CD4-positive, CD25-positive, alpha-beta regulatory T cell (primary cell): Measurements from ENCODE around the gene PDE4B. TPM values are rescaled to one million over a fixed set of nuclear protein-coding genes. Genes with fewer than 3 reads are reported as not detected.
"Not testable (repeated sequence)": the region's sequence is repeated elsewhere in the genome, so short reads cannot be mapped to it uniquely, and the experiment has no call there.

Source experiments
- ATAC-seq, 2 donors: fragments of 150-1000 bp; cut with Tn5 transposase; one replicate each; pipeline ENCODE4 v1.10.0; 2021; ENCODE audit warnings: low read depth in 2 of 2, moderate number of reproducible peaks in 2 of 2, moderate library complexity in 1 of 2
- DNase-seq, 3 donors: peaks; one replicate each; pipeline versions ENCODE4 v3.0.0 to v3.0.0-alpha.2; 2012 to 2022; ENCODE audit warnings: mixed read lengths in 1 of 3
- H3K27ac ChIP-seq: one replicate; pipeline ENCODE4 v1.7.0; 2013; ENCODE audit warnings: mild to moderate bottlenecking, low read length; ENCODE audit not compliant: insufficient read depth, poor library complexity, severe bottlenecking
- H3K27me3 ChIP-seq: one replicate; pipeline ENCODE4 v1.7.0; 2013; ENCODE audit warnings: low read length; ENCODE audit not compliant: control insufficient read depth, insufficient read depth
- H3K36me3 ChIP-seq: one replicate; pipeline ENCODE4 v1.7.0; 2013; ENCODE audit warnings: mild to moderate bottlenecking, low read length, moderate library complexity; ENCODE audit not compliant: control insufficient read depth, insufficient read depth
- H3K4me1 ChIP-seq: 2 replicates; pipeline ENCODE4 v1.7.0; 2013; ENCODE audit warnings: mild to moderate bottlenecking, low read length; ENCODE audit not compliant: insufficient read depth, control insufficient read depth, poor library complexity, severe bottlenecking
- H3K4me3 ChIP-seq: one replicate; pipeline ENCODE4 v1.7.0; 2013; ENCODE audit warnings: low read depth, mild to moderate bottlenecking, low read length, moderate library complexity
- H3K9me3 ChIP-seq, 2 experiments: 1 replicate in 1 of 2; 2 replicates in 1 of 2; pipeline ENCODE4 v1.7.0; 2013; ENCODE audit warnings: low read length in 2 of 2, mild to moderate bottlenecking in 1 of 2, moderate library complexity in 1 of 2; ENCODE audit not compliant: control insufficient read depth in 2 of 2
- H3K27ac Mint-ChIP-seq, 3 donors: one replicate each; pipeline ENCODE4 v1.8.0; 2020 to 2022; ENCODE audit warnings: mild to moderate bottlenecking in 3 of 3, mixed read lengths in 3 of 3, moderate library complexity in 2 of 3
- H3K27me3 Mint-ChIP-seq: one replicate; pipeline ENCODE4 v1.8.0; 2022; ENCODE audit warnings: mild to moderate bottlenecking, mixed read lengths
- H3K36me3 Mint-ChIP-seq: one replicate; pipeline ENCODE4 v1.8.0; 2020; ENCODE audit warnings: mixed read lengths
- H3K4me1 Mint-ChIP-seq, 4 donors: one replicate each; pipeline ENCODE4 v1.8.0; 2020 to 2022; ENCODE audit warnings: mixed read lengths in 4 of 4, mild to moderate bottlenecking in 1 of 4
- H3K4me3 Mint-ChIP-seq, 4 donors: one replicate each; pipeline ENCODE4 v1.8.0; 2020 to 2022; ENCODE audit warnings: mild to moderate bottlenecking in 4 of 4, mixed read lengths in 4 of 4, moderate library complexity in 3 of 4
- H3K9me3 Mint-ChIP-seq, 7 donors: one replicate each; pipeline ENCODE4 v1.8.0; 2020 to 2022; ENCODE audit warnings: mixed read lengths in 7 of 7, mild to moderate bottlenecking in 3 of 7, moderate library complexity in 2 of 7
- polyA plus RNA-seq, 4 donors: library from polyadenylated mRNA; unstranded; fragments of 300-500 nt; fragmentation: Illumina TruSeq; gene quantifications; one replicate each; pipeline ENCODE4 v1.2.3, GENCODE V29; 2021
- total RNA-seq: library from RNA; stranded (reverse); gene quantifications from one replicate; pipeline ENCODE4 v1.2.3, GENCODE V29; 2022

Gene PDE4B
- total and polyA plus RNA-seq, 5 donors from 2014 or later: 63.9 to 200 (median 75.4) TPM

DNA sequence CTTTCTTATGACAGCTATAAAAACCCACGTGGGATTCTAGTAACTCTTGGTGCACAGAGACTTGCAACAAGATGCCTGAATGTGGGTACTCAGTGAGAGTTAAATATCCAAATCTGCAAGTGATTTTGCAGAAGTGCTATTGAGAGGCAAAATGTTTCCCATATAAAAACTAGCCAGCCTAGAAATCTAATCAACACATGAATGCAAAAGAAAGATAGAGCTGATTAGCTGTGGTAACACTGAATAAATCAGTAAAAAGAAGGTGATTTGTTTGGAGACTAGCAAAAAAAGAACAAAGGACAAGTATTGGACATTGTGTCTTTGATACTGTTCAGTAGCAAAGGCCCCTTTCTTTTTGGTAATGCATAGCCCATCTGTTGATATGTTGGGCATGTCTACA lies 527.5 kb downstream of the PDE4B start:
- Histone ChIP-seq H3K36me3 (no peaks in the 10 kb centered on the region), H3K27ac (no peak overlapping the region), H3K4me3 (no peak overlapping the region), H3K4me1 (no peaks in the 10 kb centered on the region), H3K9me3 (no peaks in the 10 kb centered on the region), H3K27me3 (no peaks in the 10 kb centered on the region)
- Mint-ChIP-seq H3K4me1 (peaks cover 0 to 29% (median 23%) of the 10 kb centered on the region in 4 donors), H3K27me3 (no peaks in the 10 kb centered on the region), H3K36me3 (no peaks in the 10 kb centered on the region), H3K9me3 (peaks cover 0 to 1% (median 0%) of the 10 kb centered on the region in 7 donors), H3K27ac (no peak overlapping the region), H3K4me3 (no peak overlapping the region)
- DNase-seq (no peak), ATAC-seq (no peak)

DNA sequence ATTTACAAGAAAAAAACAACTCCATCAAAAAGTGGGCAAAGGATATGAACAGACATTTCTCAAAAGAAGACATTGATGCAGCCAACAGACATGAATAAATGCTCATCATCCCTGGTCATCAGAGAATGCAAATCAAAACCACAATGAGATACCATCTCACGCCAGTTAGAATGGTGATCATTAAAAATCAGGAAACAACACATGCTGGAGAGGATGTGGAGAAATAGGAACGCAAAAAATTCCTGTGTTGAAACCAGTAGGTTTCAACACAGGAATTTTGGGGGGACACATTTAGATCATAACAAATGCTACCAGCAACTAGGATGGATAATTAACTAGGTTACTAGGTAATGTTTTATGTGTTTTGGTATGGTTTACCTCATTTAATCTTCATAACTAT lies 529.8 kb downstream of the PDE4B start:
- H3K36me3 Mint-ChIP-seq, H3K27ac Mint-ChIP-seq, H3K9me3 Mint-ChIP-seq: not testable (repeated sequence)

DNA sequence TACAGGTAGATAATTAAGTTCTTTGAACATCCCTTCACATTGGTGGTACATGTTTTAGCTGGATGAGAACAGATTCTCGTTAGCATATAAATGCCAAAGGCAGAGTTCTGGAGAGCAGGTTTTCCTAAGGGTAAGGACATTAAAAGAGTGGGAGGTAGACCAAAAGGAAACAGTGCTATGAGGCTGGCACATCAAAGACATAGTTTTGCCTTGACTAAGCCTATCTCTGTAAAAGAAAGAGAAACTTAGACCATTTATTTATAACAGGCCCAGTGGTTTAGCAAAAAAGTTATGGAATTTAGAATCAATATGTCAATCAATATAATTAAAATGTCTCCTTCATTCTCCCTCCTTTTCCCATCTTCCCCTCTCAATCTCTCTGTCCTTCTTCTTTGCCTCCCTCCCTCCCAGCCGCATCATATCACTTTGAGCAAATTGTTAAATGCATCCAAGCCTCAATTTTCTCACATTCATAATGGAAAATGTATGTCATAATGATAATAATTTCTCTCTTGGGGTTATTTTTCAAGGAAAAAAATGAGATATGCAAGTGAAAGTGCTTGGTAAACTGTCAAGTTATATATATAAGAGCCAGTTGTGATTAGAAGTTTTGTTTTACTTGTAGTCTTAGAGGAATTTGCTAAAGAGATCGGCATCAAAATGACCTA lies 531.4 kb downstream of the PDE4B start:
- Mint-ChIP-seq H3K9me3 (peaks cover 0 to 2% (median 0%) of the 10 kb centered on the region in 7 donors), H3K27ac (peak overlapping the region in 1 of 3 donors; percentile 33), H3K27me3 (no peaks in the 10 kb centered on the region), H3K4me3 (no peak overlapping the region), H3K36me3 (no peaks in the 10 kb centered on the region), H3K4me1 (peaks cover 0 to 47% (median 37%) of the 10 kb centered on the region in 4 donors)
- Histone ChIP-seq H3K4me3 (no peak overlapping the region), H3K9me3 (no peaks in the 10 kb centered on the region), H3K4me1 (peaks cover 7% of the 10 kb centered on the region), H3K27ac (no peak overlapping the region), H3K27me3 (no peaks in the 10 kb centered on the region), H3K36me3 (no peaks in the 10 kb centered on the region)
- DNase-seq (peak in 1 of 3 donors; percentile 8), ATAC-seq (no peak)

More for the DNA sequence above, 529.8 kb downstream of the PDE4B start:
- not testable (repeated sequence) for H3K36me3 ChIP-seq, ATAC-seq, H3K4me3 ChIP-seq, H3K27me3 ChIP-seq, H3K4me1 ChIP-seq, H3K4me3 Mint-ChIP-seq, H3K9me3 ChIP-seq, DNase-seq, H3K27ac ChIP-seq, H3K27me3 Mint-ChIP-seq
- peaks cover 0 to 35% (median 26%) of the 10 kb centered on the region in 4 donors for H3K4me1 Mint-ChIP-seq

DNA sequence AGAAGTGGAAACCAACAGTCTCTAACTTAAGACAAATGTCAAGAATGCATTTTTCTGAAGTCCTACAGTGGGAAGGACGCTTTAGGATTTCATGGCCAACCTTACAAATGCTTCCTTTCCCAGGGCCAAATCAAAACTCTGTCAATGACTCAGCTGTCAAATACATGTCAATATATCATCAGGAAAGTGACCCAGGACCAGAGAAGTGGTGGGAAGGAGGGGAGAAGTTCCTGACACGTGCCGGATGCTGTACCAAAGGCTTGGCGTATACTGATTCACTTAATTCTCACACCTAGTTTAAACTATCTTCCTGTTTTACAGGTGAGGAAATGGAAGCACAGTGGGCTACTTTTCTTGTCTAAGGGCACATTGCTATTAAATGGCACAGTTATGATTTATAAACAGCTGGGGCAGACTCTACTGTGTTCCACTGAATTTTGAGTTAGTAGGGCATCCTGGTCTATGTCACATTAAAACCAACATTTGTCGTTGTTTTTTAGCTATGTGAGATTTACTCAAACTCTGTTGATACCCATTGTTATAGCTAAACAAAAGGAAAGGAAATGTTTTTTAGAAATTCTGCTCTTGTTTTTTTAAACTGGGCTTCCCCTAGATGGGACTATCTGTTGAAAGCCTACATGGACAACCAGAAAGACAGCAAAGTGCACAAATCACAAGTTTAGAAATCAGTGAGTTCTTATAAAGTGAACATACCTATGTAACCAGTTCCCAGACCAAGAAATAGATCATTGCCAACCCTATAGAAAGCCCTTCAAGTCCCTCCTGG lies 533.1 kb downstream of the PDE4B start:
- H3K27me3 ChIP-seq: no peaks in the 10 kb centered on the region
- Mint-ChIP-seq H3K9me3 (peaks cover 0 to 5% (median 0%) of the 10 kb centered on the region in 7 donors), H3K36me3 (no peaks in the 10 kb centered on the region), H3K4me1 (peaks cover 13 to 61% (median 52%) of the 10 kb centered on the region in 4 donors), H3K27me3 (no peaks in the 10 kb centered on the region), H3K4me3 (no peak overlapping the region), H3K27ac (peak overlapping the region in 1 of 3 donors; percentile 60)
- H3K4me1 ChIP-seq: peaks cover 24% of the 10 kb centered on the region
- H3K4me3 ChIP-seq: no peak overlapping the region
- no peaks in the 10 kb centered on the region for H3K36me3 ChIP-seq
- H3K27ac ChIP-seq: no peak overlapping the region
- no peaks in the 10 kb centered on the region for H3K9me3 ChIP-seq
- DNase-seq: no peak
- ATAC-seq: no peak

DNA sequence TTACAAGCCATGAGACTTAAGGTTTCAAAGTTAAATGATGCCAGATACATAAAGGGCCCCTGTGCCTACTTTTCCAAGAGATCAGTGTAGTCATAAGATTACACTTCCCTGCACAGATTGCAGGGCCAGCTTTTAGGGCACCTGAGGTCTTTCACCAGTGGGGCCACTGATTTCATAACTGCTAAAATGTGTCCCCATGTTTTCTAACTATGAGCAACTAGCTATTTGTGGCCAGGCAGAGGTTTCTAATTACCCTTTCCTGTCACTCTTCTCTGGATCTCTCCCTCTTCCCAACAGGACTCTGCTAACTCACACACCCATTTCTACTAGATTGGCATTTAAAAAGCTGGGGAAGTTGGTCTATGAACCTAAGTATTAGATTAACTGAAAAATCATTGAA lies 534.2 kb downstream of the PDE4B start:
- Mint-ChIP-seq H3K9me3 (peaks cover 0 to 5% (median 0%) of the 10 kb centered on the region in 7 donors), H3K4me3 (peak overlapping the region in 1 of 4 donors; percentile 40), H3K36me3 (no peaks in the 10 kb centered on the region), H3K27ac (peak overlapping the region in 1 of 3 donors; percentile 8), H3K27me3 (no peaks in the 10 kb centered on the region), H3K4me1 (peaks cover 15 to 65% (median 53%) of the 10 kb centered on the region in 4 donors)
- H3K4me1 ChIP-seq: peaks cover 33% of the 10 kb centered on the region
- H3K36me3 ChIP-seq: no peaks in the 10 kb centered on the region
- no peak for ATAC-seq
- H3K27me3 ChIP-seq: no peaks in the 10 kb centered on the region
- no peak overlapping the region for H3K4me3 ChIP-seq
- no peaks in the 10 kb centered on the region for H3K9me3 ChIP-seq
- no peak for DNase-seq
- H3K27ac ChIP-seq: no peak overlapping the region

DNA sequence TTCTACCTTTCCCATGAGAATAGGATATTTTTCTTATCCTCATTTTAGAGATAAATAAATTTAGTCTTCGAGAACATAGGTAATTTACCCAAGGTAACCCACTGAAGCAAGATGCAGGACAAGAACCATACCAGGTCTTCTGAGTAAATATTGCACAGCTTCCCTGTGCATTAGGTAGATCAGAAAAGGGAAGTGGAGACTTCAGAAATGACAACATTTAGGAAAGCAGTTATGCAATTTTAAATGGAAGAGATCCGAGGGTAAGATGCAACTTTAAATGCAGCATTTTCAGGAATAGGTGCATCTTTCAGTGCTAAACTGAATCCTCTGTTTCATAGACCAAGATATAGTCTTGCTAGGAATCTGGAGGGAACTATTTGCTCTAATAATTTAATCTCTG lies 534.9 kb downstream of the PDE4B start:
- H3K4me3 ChIP-seq: no peak overlapping the region
- no peaks in the 10 kb centered on the region for H3K27me3 Mint-ChIP-seq
- ATAC-seq: no peak
- H3K9me3 ChIP-seq: no peaks in the 10 kb centered on the region
- no peak for DNase-seq
- no peaks in the 10 kb centered on the region for H3K36me3 Mint-ChIP-seq
- peaks cover 33% of the 10 kb centered on the region for H3K4me1 ChIP-seq
- H3K27ac ChIP-seq: no peak overlapping the region
- peaks cover 15 to 65% (median 52%) of the 10 kb centered on the region in 4 donors for H3K4me1 Mint-ChIP-seq
- H3K36me3 ChIP-seq: no peaks in the 10 kb centered on the region
- H3K27me3 ChIP-seq: no peaks in the 10 kb centered on the region
- H3K27ac Mint-ChIP-seq: peak overlapping the region in 1 of 3 donors; percentile 52
- no peak overlapping the region for H3K4me3 Mint-ChIP-seq
- peaks cover 0 to 5% (median 0%) of the 10 kb centered on the region in 7 donors for H3K9me3 Mint-ChIP-seq

DNA sequence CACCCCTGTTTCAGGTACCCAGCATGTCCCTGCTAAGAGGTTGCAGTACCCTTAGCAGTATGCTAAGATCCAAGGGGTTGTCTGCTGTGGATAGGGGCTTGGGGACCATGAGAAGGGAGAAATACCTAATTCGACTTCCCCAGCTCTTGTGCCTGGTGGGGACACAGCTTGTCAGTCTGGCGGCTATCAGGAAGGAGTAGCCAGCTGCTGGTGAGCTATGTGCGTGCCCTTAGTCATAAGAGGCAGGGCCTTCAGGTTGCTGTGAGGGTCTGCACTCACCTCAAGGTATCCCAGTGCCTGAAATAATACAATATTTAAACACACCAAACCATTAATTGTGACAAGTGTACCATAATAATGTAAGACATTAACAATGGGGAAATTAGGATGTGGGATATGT lies 536.2 kb downstream of the PDE4B start:
- Mint-ChIP-seq H3K4me3 (no peak overlapping the region), H3K4me1 (peaks cover 15 to 63% (median 47%) of the 10 kb centered on the region in 4 donors), H3K27ac (peak overlapping the region in 2 of 3 donors; percentile 5 to 52), H3K9me3 (peaks cover 0 to 5% (median 0%) of the 10 kb centered on the region in 7 donors), H3K27me3 (no peaks in the 10 kb centered on the region), H3K36me3 (peaks cover 4% of the 10 kb centered on the region)
- Histone ChIP-seq H3K27me3 (no peaks in the 10 kb centered on the region), H3K36me3 (no peaks in the 10 kb centered on the region), H3K4me3 (no peak overlapping the region), H3K9me3 (no peaks in the 10 kb centered on the region), H3K27ac (no peak overlapping the region), H3K4me1 (peaks cover 33% of the 10 kb centered on the region)
- ATAC-seq (no peak), DNase-seq (no peak)
